Measurements from ENCODE around the gene R3HDM2. TPM values are rescaled to one million over a fixed set of nuclear protein-coding genes. Genes with fewer than 3 reads are reported as not detected.

The R3HDM2 gene
- total RNA-seq, 4 donors from 2014 or later, result 43.4 to 97.6 (median 65.1) TPM

DNA sequence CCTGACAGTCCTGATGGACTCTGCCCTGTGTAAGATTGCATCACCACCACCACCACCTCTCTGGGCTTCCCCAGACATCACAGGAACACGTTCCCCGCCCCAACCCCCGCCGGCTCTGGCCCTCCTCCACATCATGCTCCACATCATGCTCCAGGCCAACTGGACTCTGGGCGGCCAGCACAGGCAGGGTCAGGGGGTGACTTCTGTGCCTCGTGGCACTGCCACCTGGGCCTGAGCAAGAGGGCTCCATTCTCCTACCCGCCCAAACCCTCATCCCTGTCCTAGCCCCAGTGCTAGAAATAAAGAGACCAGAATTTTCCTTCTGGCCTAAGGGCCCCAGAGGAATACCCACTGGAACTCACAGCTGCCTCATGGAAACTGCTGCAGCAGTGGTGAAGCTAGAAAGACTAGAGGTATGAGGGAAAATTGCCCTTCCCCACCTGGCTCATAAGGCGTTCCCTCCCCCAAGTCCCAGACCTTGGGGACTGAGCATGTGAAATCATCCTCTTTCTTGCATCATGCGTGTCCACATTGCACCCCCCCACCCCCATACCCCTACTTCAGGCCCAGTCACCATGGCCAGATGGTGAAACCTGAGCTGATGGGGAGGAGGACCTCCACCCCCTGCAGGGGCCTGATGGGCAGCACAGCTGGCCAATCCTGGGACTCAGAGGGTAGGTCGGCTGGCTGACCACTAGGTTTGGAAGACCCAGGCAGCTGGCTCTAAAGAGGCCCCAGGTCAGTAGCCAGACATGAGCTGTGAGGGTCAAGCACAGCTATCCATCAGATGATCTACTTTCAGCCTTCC is 23.9 kb upstream of the R3HDM2 start, which contains the start of gene INHBE:
TSS of gene INHBE (plus strand) at position 742 of the 808 bp plus-strand sequence. CDS start 230 bp downstream, outside the sequence.
- no peak within 1 kb of the TSS for H3K4me3 ChIP-seq
- no peaks in the 10 kb centered on the region for H3K9me3 ChIP-seq
- 78% methylated on average over 9 of the region's 10 CpGs for WGBS
- H3K36me3 ChIP-seq, result no peaks in the 10 kb centered on the region
- TF ChIP-seq POLR2A (IDR thresholded peaks at IDR 0.05), result no peak
- TF ChIP-seq, protein P1, sequence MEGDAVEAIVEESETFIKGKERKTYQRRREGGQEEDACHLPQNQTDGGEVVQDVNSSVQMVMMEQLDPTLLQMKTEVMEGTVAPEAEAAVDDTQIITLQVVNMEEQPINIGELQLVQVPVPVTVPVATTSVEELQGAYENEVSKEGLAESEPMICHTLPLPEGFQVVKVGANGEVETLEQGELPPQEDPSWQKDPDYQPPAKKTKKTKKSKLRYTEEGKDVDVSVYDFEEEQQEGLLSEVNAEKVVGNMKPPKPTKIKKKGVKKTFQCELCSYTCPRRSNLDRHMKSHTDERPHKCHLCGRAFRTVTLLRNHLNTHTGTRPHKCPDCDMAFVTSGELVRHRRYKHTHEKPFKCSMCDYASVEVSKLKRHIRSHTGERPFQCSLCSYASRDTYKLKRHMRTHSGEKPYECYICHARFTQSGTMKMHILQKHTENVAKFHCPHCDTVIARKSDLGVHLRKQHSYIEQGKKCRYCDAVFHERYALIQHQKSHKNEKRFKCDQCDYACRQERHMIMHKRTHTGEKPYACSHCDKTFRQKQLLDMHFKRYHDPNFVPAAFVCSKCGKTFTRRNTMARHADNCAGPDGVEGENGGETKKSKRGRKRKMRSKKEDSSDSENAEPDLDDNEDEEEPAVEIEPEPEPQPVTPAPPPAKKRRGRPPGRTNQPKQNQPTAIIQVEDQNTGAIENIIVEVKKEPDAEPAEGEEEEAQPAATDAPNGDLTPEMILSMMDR (IDR thresholded peaks at IDR 0.05), result no peak
- TF ChIP-seq POLR2AphosphoS5 (IDR thresholded peaks at IDR 0.05), result no peak
- TF ChIP-seq EP300 (IDR thresholded peaks at IDR 0.05), result no peak
- H3K4me1 ChIP-seq, result peaks cover 19% of the 10 kb centered on the region
- DNase-seq (ENCODE audit: low spot score in 2 of 2), result no peak
- H3K27ac ChIP-seq, result no peak within 1 kb of the TSS
- no peaks in the 10 kb centered on the region for H3K27me3 ChIP-seq

DNA sequence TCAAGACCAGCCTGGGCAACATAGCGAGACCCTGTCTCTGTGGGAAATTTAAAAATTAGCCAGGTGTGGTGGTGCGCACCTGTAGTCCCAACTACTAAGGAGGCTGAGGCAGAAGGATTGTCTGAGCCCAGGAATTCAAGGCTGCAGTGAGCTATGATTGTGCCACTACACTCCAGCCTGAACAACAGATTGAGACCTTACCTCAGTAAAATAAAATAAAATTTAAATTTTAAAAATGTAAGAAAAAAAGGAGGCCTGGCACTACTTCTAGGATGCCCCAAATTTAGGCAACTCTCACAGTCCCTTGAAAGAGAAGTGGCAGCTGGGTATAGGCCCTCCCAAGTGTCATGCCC is 23.3 kb upstream of the R3HDM2 start:
- H3K27me3 ChIP-seq, result no peaks in the 10 kb centered on the region
- no peak overlapping the region for H3K27ac ChIP-seq
- no peak for DNase-seq (ENCODE audit: low spot score in 2 of 2)
- no peaks in the 10 kb centered on the region for H3K9me3 ChIP-seq
- no peaks in the 10 kb centered on the region for H3K36me3 ChIP-seq
- TF ChIP-seq, protein P1 (IDR thresholded peaks at IDR 0.05), result no peak
- no peak for TF ChIP-seq EP300 (IDR thresholded peaks at IDR 0.05)
- no peak for TF ChIP-seq POLR2A (IDR thresholded peaks at IDR 0.05)
- no peak for TF ChIP-seq POLR2AphosphoS5 (IDR thresholded peaks at IDR 0.05)
- H3K4me1 ChIP-seq, result peaks cover 14% of the 10 kb centered on the region
- 93% methylated on average over 2 of the region's 2 CpGs for WGBS
- H3K4me3 ChIP-seq, result no peak overlapping the region

DNA sequence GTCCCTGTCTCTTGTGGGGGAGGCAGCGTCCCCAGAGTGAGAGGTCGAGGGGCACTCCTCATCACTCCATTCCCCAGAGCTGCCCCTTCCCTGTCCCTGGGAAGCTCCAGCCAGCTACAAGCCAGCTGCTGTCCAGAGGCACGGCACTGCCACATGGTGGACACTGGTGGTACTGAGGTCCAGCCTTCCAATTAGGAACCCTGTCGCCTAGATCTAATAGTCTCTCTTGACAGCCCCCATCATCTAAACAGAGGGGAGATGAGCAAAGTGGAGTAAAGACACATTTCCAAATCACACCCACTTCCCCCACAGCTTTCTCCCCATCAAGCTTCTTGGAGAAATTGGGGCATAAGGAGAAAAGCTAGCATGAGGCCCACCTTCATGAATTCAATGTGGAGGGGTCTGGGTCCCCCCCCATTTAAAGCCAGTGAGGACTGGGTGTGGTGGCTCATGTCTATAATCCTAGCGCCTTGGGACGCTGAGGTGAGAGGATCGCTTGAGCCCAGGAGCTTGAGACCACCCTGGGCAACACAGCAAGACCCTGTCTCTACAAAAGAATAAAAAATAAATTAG is 22.2 kb upstream of the R3HDM2 start:
- no peaks in the 10 kb centered on the region for H3K9me3 ChIP-seq
- no peaks in the 10 kb centered on the region for H3K27me3 ChIP-seq
- no peak overlapping the region for H3K4me3 ChIP-seq
- DNase-seq (ENCODE audit: low spot score in 2 of 2), result peak in 1 of 2 donors; percentile 86
- H3K27ac ChIP-seq, result no peak overlapping the region
- TF ChIP-seq, protein P1 (IDR thresholded peaks at IDR 0.05), result peak; percentile 86 to 89
- TF ChIP-seq EP300 (IDR thresholded peaks at IDR 0.05), result no peak
- H3K4me1 ChIP-seq, result peaks cover 6% of the 10 kb centered on the region
- 31% methylated on average over 7 of the region's 7 CpGs for WGBS
- no peaks in the 10 kb centered on the region for H3K36me3 ChIP-seq

DNA sequence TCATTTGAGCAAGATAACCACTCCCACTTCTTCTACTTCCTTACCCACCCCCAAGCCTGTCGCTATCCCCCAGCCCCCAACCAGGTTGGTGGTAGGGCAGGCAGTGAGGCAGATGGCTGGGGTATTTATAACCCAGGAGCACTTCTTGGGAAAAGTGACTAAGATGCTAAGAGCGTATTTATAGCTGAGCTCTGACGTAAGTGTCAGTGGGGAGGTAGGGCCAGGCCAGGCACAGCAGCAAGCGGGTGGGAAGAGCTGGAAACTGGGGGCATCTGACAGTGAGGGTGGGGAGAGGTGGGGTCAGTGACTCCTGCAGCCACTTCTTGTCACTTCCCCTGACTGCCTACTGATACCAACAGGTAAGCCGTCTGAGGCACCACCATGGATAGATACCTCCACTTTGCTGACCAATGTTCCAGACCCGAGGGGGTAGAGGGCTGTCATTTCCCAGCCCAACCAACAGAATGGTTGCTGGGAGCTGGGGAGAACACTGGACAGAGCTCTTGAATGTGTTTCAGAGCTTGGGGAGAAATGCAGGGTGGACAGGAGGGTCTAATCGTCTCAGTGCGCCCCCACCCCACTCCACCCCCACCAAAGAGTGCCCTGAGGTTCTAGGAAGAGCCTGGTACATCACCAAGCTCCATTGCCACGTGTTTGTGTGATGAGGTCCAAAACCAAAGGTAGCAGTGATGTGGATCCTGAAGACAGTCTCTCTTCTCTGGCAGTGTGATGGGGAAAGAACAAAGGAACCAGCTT is 21.5 kb upstream of the R3HDM2 start:
- no peak for DNase-seq (ENCODE audit: low spot score in 2 of 2)
- no peak for TF ChIP-seq POLR2AphosphoS5 (IDR thresholded peaks at IDR 0.05)
- TF ChIP-seq, protein P1 (IDR thresholded peaks at IDR 0.05), result no peak
- no peak for TF ChIP-seq POLR2A (IDR thresholded peaks at IDR 0.05)
- no peak for TF ChIP-seq EP300 (IDR thresholded peaks at IDR 0.05)
- Histone ChIP-seq H3K27ac (no peak overlapping the region), H3K36me3 (no peaks in the 10 kb centered on the region), H3K4me3 (no peak overlapping the region), H3K9me3 (no peaks in the 10 kb centered on the region), H3K27me3 (no peaks in the 10 kb centered on the region), H3K4me1 (peaks cover 6% of the 10 kb centered on the region)
- WGBS, result 27% methylated on average over 9 of the region's 9 CpGs

All from suprapubic skin (tissue), 4 donors.